PC-3 (cell line): ENCODE data around the gene CALML6. TPM values are rescaled to one million over a fixed set of nuclear protein-coding genes. Genes with fewer than 3 reads are reported as not detected.
A peak's percentile ranks its signal among the peaks of the same experiment; 100 is the strongest.

Experiments
- ATAC-seq: fragments of 200-7000 bp; cut with Tn5 transposase; 2 replicates; pipeline ENCODE4 v1.9.1; 2020; ENCODE audit warnings: mild to moderate bottlenecking, moderate library complexity
- BruUV-seq: library from RNA; stranded (reverse); fragments of 400-500 nt; replicated peaks from 2 replicates; lab custom pipeline; 2021; lab: Mats Ljungman, UMichigan
- CTCF ChIA-PET: fragments of 300-600 bp; sonication (Branson Sonifier 250); formaldehyde crosslinking; loops from one replicate; lab custom pipeline; 2022; ENCODE audit warnings: antibody characterized with exemption; lab: Charles Lee
- POLR2A ChIA-PET: fragments of 300-600 bp; sonication (Branson Sonifier 250); formaldehyde crosslinking; loops from one replicate; lab custom pipeline; 2022; ENCODE audit warnings: antibody characterized with exemption; ENCODE audit not compliant: unreplicated experiment; lab: Charles Lee
- DNase-seq: peaks from one replicate; pipeline ENCODE4 v3.0.0-alpha.2; 2015
- H2AFZ ChIP-seq: fragments of 300-600 bp; sonication (generic); 2 replicates; pipeline ENCODE4 v1.6.0; 2016; ENCODE audit warnings: antibody characterized with exemption, low read length
- H3F3A ChIP-seq: fragments of 300-600 bp; sonication (generic); one replicate; pipeline ENCODE4 v1.6.0; 2017; ENCODE audit warnings: antibody characterized with exemption, low read length, control low read depth, mild to moderate bottlenecking; ENCODE audit not compliant: unreplicated experiment
- H3K27ac ChIP-seq: fragments of 300-600 bp; sonication (generic); 2 replicates; pipeline ENCODE4 v1.5.1; 2016; ENCODE audit warnings: mild to moderate bottlenecking, low read length
- H3K27me3 ChIP-seq: fragments of 300-600 bp; sonication (generic); 2 replicates; pipeline ENCODE4 v1.6.1; 2016; ENCODE audit warnings: low read length, mixed read lengths
- H3K36me3 ChIP-seq: fragments of 300-600 bp; sonication (generic); 2 replicates; pipeline ENCODE4 v1.6.1; 2016; ENCODE audit warnings: low read depth, mixed run types, low read length, mixed read lengths
- H3K4me1 ChIP-seq: fragments of 300-600 bp; sonication (generic); 2 replicates; pipeline ENCODE4 v1.5.1; 2016; ENCODE audit warnings: low read length; ENCODE audit not compliant: insufficient read depth
- H3K4me2 ChIP-seq: fragments of 300-600 bp; sonication (generic); 2 replicates; pipeline ENCODE4 v1.6.0; 2016; ENCODE audit warnings: low read length
- H3K4me3 ChIP-seq: fragments of 300-600 bp; sonication (generic); 2 replicates; pipeline ENCODE4 v1.5.1; 2016; ENCODE audit warnings: mild to moderate bottlenecking, low read length, mixed read lengths
- H3K79me2 ChIP-seq: fragments of 300-600 bp; sonication (generic); 2 replicates; pipeline ENCODE4 v1.6.1; 2017; ENCODE audit warnings: low read length, mixed read lengths
- H3K9ac ChIP-seq: fragments of 300-600 bp; sonication (generic); 2 replicates; pipeline ENCODE4 v1.6.0; 2016; ENCODE audit warnings: mild to moderate bottlenecking, low read length
- H3K9me2 ChIP-seq: fragments of 300-600 bp; sonication (generic); replicated peaks from 2 replicates; pipeline ENCODE4 v1.6.1; 2016; ENCODE audit warnings: mixed run types, low read length, mixed read lengths
- H3K9me3 ChIP-seq: fragments of 300-600 bp; sonication (generic); 2 replicates; pipeline ENCODE4 v1.6.1; 2016; ENCODE audit warnings: low read length, mixed read lengths
- H4K20me1 ChIP-seq: fragments of 300-600 bp; sonication (generic); 2 replicates; pipeline ENCODE4 v1.6.1; 2016; ENCODE audit warnings: low read length, mixed read lengths
- CTCF ChIP-seq: fragments of 300-600 bp; sonication (generic); conservative IDR thresholded peaks from 2 replicates; pipeline ENCODE4 v1.5.1; 2017; ENCODE audit warnings: antibody characterized with exemption, low read depth, mild to moderate bottlenecking, low read length
- EZH2 ChIP-seq: fragments of 300-600 bp; sonication (generic); IDR thresholded peaks from one replicate; pipeline ENCODE4 v1.6.1; 2017; ENCODE audit warnings: antibody characterized with exemption, mild to moderate bottlenecking, low read length; ENCODE audit not compliant: unreplicated experiment
- EZH2phosphoT487 ChIP-seq: fragments of 300-600 bp; sonication (generic); IDR thresholded peaks from 2 replicates; pipeline ENCODE4 v1.6.1; 2018; ENCODE audit warnings: mild to moderate bottlenecking, antibody characterized with exemption, low read length, borderline replicate concordance
- intact Hi-C: fragments of 100-400 bp; cut with micrococcal nuclease; formaldehyde crosslinking; loops from 2 replicates; pipeline ENCODE4 v1.9.0; 2023
- total RNA-seq: library from RNA; depleted of rRNA; stranded (reverse); fragments of >200 nt; gene quantifications from 2 replicates; pipeline ENCODE4 v1.2.3, GENCODE V29; 2014

The CALML6 gene
- total RNA-seq, 1 experiment from 2014 or later = 1.7 TPM

- POLR2A ChIA-PET = no interaction called here
- H3K36me3 ChIP-seq = no peaks in the 10 kb centered on the region
- peak overlapping the region; percentile 78 for H2AFZ ChIP-seq
- no peaks in the 10 kb centered on the region for H4K20me1 ChIP-seq
- no TSS peak for BruUV-seq
- no peaks in the 10 kb centered on the region for H3K9me2 ChIP-seq
- TF ChIP-seq EZH2 = no peak
- no peak for TF ChIP-seq EZH2phosphoT487
- no peak for TF ChIP-seq CTCF
- peak overlapping the region; percentile 88 for H3K4me2 ChIP-seq
- CTCF ChIA-PET = no interaction called here
- no peak; the same call in 1 of the 2 replicates for ATAC-seq
- peak overlapping the region; percentile 73 for H3K4me3 ChIP-seq
- H3F3A ChIP-seq = no peaks in the 10 kb centered on the region
- no peaks in the 10 kb centered on the region for H3K79me2 ChIP-seq
- no peaks in the 10 kb centered on the region for H3K9me3 ChIP-seq
- H3K4me1 ChIP-seq = peaks cover 15% of the 10 kb centered on the region
- intact Hi-C loops = no loop called here
- H3K27me3 ChIP-seq = no peaks in the 10 kb centered on the region
- no peak for DNase-seq
- no peak overlapping the region for H3K27ac ChIP-seq
- H3K9ac ChIP-seq = peak overlapping the region; percentile 35
Observed at GRCh38 chr1:1917995-1918900, 3.2 kb downstream of the CALML6 start.

- no peaks in the 10 kb centered on the region for H3K36me3 ChIP-seq
- ATAC-seq (peak; percentile 44; the same call in 1 of the 2 replicates), DNase-seq (no peak)
- H3K27ac ChIP-seq = no peak within 1 kb of the TSS
- H3F3A ChIP-seq = no peaks in the 10 kb centered on the region
- H3K9me2 ChIP-seq = no peaks in the 10 kb centered on the region
- H3K9me3 ChIP-seq = no peaks in the 10 kb centered on the region
- peak within 1 kb of the TSS; percentile 73 for H3K4me3 ChIP-seq
- ChIA-PET CTCF (no interaction called here), POLR2A (no interaction called here)
- H3K9ac ChIP-seq = peak within 1 kb of the TSS; percentile 35
- H3K79me2 ChIP-seq = no peaks in the 10 kb centered on the region
- H3K27me3 ChIP-seq = no peaks in the 10 kb centered on the region
- TF ChIP-seq CTCF (peak; percentile 40), EZH2phosphoT487 (no peak), EZH2 (no peak)
- peaks cover 15% of the 10 kb centered on the region for H3K4me1 ChIP-seq
- no peaks in the 10 kb centered on the region for H4K20me1 ChIP-seq
- peak within 1 kb of the TSS; percentile 88 for H3K4me2 ChIP-seq
- intact Hi-C loops = loop anchor here (1.0 kb wide), 2 partner anchors 10 to 214 kb away; no protein-coding TSS in a partner anchor
- peak within 1 kb of the TSS; percentile 78 for H2AFZ ChIP-seq
- no TSS peak for BruUV-seq
Observed at GRCh38 chr1:1918901-1919303, 3.8 kb downstream of the CALML6 start, which contains the start of gene TMEM52. TSS of gene TMEM52 (minus strand) at chr1:1919279. CDS start at chr1:1919265, 14 bp downstream.
